GM23338 (cell line): Measurements from ENCODE around the gene NDUFS2. TPM values are rescaled to one million over a fixed set of nuclear protein-coding genes. Genes with fewer than 3 reads are reported as not detected.

Experiments used
- ATAC-seq: fragments of 200-7000 bp; cut with Tn5 transposase; 3 replicates; pipeline ENCODE4 v1.9.1; 2020
- DNase-seq: peaks from one replicate; pipeline ENCODE4 v3.0.0-alpha.2; 2015; ENCODE audit warnings: low spot score
- H2AFZ ChIP-seq: fragments of 200-600 bp; sonication (generic); 2 replicates; pipeline ENCODE4 v1.8.0; 2016; ENCODE audit warnings: antibody characterized with exemption, mild to moderate bottlenecking, moderate library complexity
- H3F3A ChIP-seq: fragments of 200-600 bp; sonication (generic); replicated peaks from 2 replicates; pipeline ENCODE4 v1.8.0; 2017; ENCODE audit warnings: antibody characterized with exemption, mixed run types, low read depth
- H3K27ac ChIP-seq: fragments of 200-600 bp; sonication (generic); 2 replicates; pipeline ENCODE4 v1.6.1; 2016; ENCODE audit warnings: low read depth
- H3K27me3 ChIP-seq: fragments of 200-600 bp; sonication (generic); 2 replicates; pipeline ENCODE4 v1.8.0; 2016; ENCODE audit warnings: mild to moderate bottlenecking, mixed run types, moderate library complexity; ENCODE audit not compliant: insufficient read depth
- H3K36me3 ChIP-seq: fragments of 200-600 bp; sonication (generic); 2 replicates; pipeline ENCODE4 v1.8.0; 2016; ENCODE audit warnings: mild to moderate bottlenecking; ENCODE audit not compliant: insufficient read depth
- H3K4me1 ChIP-seq: fragments of 200-600 bp; sonication (generic); 2 replicates; pipeline ENCODE4 v1.8.0; 2016; ENCODE audit warnings: mild to moderate bottlenecking, moderate library complexity; ENCODE audit not compliant: insufficient read depth
- H3K4me2 ChIP-seq: fragments of 200-600 bp; sonication (generic); 2 replicates; pipeline ENCODE4 v1.7.1; 2017; ENCODE audit warnings: mixed run types
- H3K4me3 ChIP-seq: fragments of 200-600 bp; sonication (generic); 2 replicates; pipeline ENCODE4 v1.6.1; 2016; ENCODE audit warnings: mixed run types
- H3K79me2 ChIP-seq: fragments of 200-600 bp; sonication (generic); replicated peaks from 2 replicates; pipeline ENCODE4 v1.8.0; 2017; ENCODE audit warnings: mild to moderate bottlenecking; ENCODE audit not compliant: insufficient read depth
- H3K9me2 ChIP-seq: fragments of 200-600 bp; sonication (generic); 2 replicates; pipeline ENCODE4 v1.8.0; 2017; ENCODE audit not compliant: insufficient read depth
- H4K20me1 ChIP-seq: fragments of 200-600 bp; sonication (generic); replicated peaks from 2 replicates; pipeline ENCODE4 v1.8.0; 2017; ENCODE audit warnings: mild to moderate bottlenecking; ENCODE audit not compliant: insufficient read depth
- H3K27ac Mint-ChIP-seq: 2 replicates; pipeline ENCODE4 v1.8.0; 2020; ENCODE audit warnings: inconsistent platforms, mild to moderate bottlenecking, moderate library complexity, mixed read lengths
- H3K27me3 Mint-ChIP-seq: 3 replicates; pipeline ENCODE4 v1.8.0; 2022; ENCODE audit warnings: low read depth, mild to moderate bottlenecking, moderate library complexity, mixed read lengths, inconsistent platforms; ENCODE audit not compliant: insufficient read depth, poor library complexity
- H3K36me3 Mint-ChIP-seq: 3 replicates; pipeline ENCODE4 v1.8.0; 2021; ENCODE audit warnings: low read depth, mild to moderate bottlenecking, inconsistent platforms, moderate library complexity, mixed read lengths
- H3K4me1 Mint-ChIP-seq: 3 replicates; pipeline ENCODE4 v1.8.0; 2020; ENCODE audit warnings: mild to moderate bottlenecking, inconsistent platforms, mixed read lengths
- H3K4me3 Mint-ChIP-seq: 3 replicates; pipeline ENCODE4 v1.8.0; 2021; ENCODE audit warnings: moderate library complexity, mild to moderate bottlenecking, inconsistent platforms, mixed read lengths
- H3K9me3 Mint-ChIP-seq: 3 replicates; pipeline ENCODE4 v1.8.0; 2020; ENCODE audit warnings: moderate library complexity, mild to moderate bottlenecking, inconsistent platforms, mixed read lengths
- CREB1 ChIP-seq: fragments of 250-450 bp; sonication (Bioruptor Pico); IDR thresholded peaks from 2 replicates; pipeline ENCODE4 v1.5.0; 2020; ENCODE audit warnings: low read depth, mild to moderate bottlenecking, moderate library complexity
- EZH2 ChIP-seq: fragments of 200-600 bp; sonication (generic); IDR thresholded peaks from one replicate; pipeline ENCODE4 v1.8.0; 2017; ENCODE audit warnings: antibody characterized with exemption, mild to moderate bottlenecking, low read depth; ENCODE audit not compliant: unreplicated experiment
- EZH2phosphoT487 ChIP-seq: fragments of 200-600 bp; sonication (generic); IDR thresholded peaks from one replicate; pipeline ENCODE4 v1.8.1; 2018; ENCODE audit warnings: antibody characterized with exemption; ENCODE audit not compliant: unreplicated experiment
- JUNB ChIP-seq: IDR thresholded peaks from one replicate; pipeline ENCODE4 v1.6.1; 2016; ENCODE audit warnings: antibody characterized with exemption; ENCODE audit not compliant: unreplicated experiment
- NANOG ChIP-seq: IDR thresholded peaks from 2 replicates; pipeline ENCODE4 v1.6.1; 2016; ENCODE audit warnings: antibody characterized with exemption, borderline replicate concordance
- POLR2AphosphoS5 ChIP-seq: IDR thresholded peaks from 2 replicates; pipeline ENCODE4 v1.6.1; 2016; ENCODE audit warnings: antibody characterized with exemption, low read depth
- STAT1 ChIP-seq: IDR thresholded peaks from one replicate; pipeline ENCODE4 v1.6.1; 2016; ENCODE audit warnings: antibody characterized with exemption; ENCODE audit not compliant: unreplicated experiment
- ZNF331 ChIP-seq: fragments of 250-450 bp; sonication (Bioruptor Pico); IDR thresholded peaks from 2 replicates; pipeline ENCODE4 v1.5.0; 2020; ENCODE audit warnings: low read depth, mild to moderate bottlenecking, moderate library complexity
- ZNF462 ChIP-seq: fragments of 250-450 bp; sonication (Bioruptor Pico); IDR thresholded peaks from 2 replicates; pipeline ENCODE4 v1.5.0; 2020; ENCODE audit warnings: mild to moderate bottlenecking, moderate library complexity
- polyA plus RNA-seq: library from polyadenylated mRNA; unstranded; fragments of >200 nt; fragmentation: Nextera tagmentation; extraction: Ambion mirVana; gene quantifications from 2 replicates; pipeline ENCODE4 v1.2.1, GENCODE V29; 2016
- total RNA-seq: library from RNA; depleted of rRNA; stranded (reverse); fragments of >200 nt; shearing (Covaris generic); gene quantifications from 2 replicates; pipeline ENCODE4 v1.2.3, GENCODE V29; 2014
- TF ChIP-seq, protein P1 (sequence below), 2 experiments: fragments of 200-600 bp in 1 of 2; sonication (generic) in 1 of 2; conservative IDR thresholded peaks; 2 replicates each; pipeline versions ENCODE4 v1.5.1 to v1.6.1; 2016 to 2017; ENCODE audit warnings: antibody characterized with exemption in 2 of 2, low read depth in 2 of 2, mild to moderate bottlenecking in 2 of 2, moderate library complexity in 1 of 2
- TF ChIP-seq, protein P2 (sequence below): IDR thresholded peaks from 2 replicates; pipeline ENCODE4 v1.6.1; 2016; ENCODE audit warnings: antibody characterized with exemption

The NDUFS2 gene
- total and polyA plus RNA-seq, 2 experiments from 2014 or later: 56.7 to 131 TPM

DNA sequence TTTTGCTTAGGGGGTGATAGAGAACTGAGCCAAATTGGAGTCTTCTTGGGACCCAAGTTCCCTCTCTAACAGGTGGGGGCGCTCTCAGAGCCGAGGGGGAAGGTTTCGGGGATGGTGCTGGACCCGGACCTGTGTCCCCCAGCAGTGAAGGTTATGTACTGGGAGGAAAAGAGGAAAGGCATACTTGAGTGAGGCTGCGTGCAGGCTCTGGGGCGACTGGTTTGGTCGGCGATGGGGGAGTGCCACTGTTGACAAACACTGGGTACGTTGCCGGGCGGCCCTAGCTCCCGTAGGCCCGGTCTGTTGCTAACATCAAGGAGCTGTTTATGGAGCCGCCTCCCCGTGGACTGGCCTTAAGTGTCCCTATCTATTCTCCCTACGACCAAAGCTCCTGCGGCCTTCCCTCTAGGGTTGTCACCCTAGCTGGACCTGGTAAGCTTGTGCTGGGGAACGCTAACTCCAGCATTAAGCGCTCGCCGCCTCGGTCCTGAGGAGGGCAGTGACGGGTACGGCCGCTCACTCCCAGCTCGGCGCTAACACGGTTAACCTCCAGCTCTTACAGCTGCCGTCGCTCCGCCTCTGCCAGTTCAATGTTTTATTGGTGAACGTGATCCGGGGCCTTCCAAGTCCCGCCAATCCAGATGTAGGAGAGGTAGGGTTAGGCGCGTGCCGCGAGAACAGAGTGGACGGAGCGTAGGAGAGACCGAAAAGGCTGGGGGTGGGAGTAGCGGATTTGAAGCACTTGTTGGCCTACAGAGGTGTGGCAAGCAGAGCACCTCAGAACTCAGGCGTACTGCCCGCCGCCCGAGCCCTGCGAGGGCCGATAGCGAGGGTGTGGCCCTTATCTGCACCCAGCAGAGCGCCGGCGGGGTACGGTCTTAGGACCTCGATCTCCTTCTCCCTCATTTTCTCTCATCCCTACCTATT is 36.2 kb upstream of the NDUFS2 start, which contains the start of gene PPOX:
TSS of gene PPOX (plus strand) at position 685 of the 927 bp plus-strand sequence. CDS start 422 bp downstream, outside the sequence.
- Mint-ChIP-seq H3K4me1 (peaks cover 16% of the 10 kb centered on the region), H3K27me3 (peaks cover 22% of the 10 kb centered on the region), H3K27ac (peak within 1 kb of the TSS; percentile 95), H3K36me3 (peaks cover 32% of the 10 kb centered on the region), H3K4me3 (peak within 1 kb of the TSS; percentile 84), H3K9me3 (no peaks in the 10 kb centered on the region)
- peaks cover 20% of the 10 kb centered on the region for H3F3A ChIP-seq
- H3K4me3 ChIP-seq: peak within 1 kb of the TSS; percentile 80
- no peaks in the 10 kb centered on the region for H3K79me2 ChIP-seq
- H4K20me1 ChIP-seq: no peaks in the 10 kb centered on the region; the same call in 1 of the 2 replicates
- peak within 1 kb of the TSS; percentile 21 for H3K27ac ChIP-seq
- H3K4me2 ChIP-seq: peak within 1 kb of the TSS; percentile 89
- peaks cover 7% of the 10 kb centered on the region; the same call in 1 of the 2 replicates for H3K4me1 ChIP-seq
- TF ChIP-seq ZNF462 (CRISPR knock-in tag): no peak
- TF ChIP-seq POLR2AphosphoS5: peak; percentile 68
- TF ChIP-seq CREB1 (CRISPR knock-in tag): no peak
- no peak for TF ChIP-seq NANOG
- no peak for TF ChIP-seq ZNF331 (CRISPR knock-in tag)
- TF ChIP-seq, protein P1, sequence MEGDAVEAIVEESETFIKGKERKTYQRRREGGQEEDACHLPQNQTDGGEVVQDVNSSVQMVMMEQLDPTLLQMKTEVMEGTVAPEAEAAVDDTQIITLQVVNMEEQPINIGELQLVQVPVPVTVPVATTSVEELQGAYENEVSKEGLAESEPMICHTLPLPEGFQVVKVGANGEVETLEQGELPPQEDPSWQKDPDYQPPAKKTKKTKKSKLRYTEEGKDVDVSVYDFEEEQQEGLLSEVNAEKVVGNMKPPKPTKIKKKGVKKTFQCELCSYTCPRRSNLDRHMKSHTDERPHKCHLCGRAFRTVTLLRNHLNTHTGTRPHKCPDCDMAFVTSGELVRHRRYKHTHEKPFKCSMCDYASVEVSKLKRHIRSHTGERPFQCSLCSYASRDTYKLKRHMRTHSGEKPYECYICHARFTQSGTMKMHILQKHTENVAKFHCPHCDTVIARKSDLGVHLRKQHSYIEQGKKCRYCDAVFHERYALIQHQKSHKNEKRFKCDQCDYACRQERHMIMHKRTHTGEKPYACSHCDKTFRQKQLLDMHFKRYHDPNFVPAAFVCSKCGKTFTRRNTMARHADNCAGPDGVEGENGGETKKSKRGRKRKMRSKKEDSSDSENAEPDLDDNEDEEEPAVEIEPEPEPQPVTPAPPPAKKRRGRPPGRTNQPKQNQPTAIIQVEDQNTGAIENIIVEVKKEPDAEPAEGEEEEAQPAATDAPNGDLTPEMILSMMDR (conservative IDR thresholded peaks at IDR 0.05; ENCODE audit: low read depth in 2 of 2): peak; percentile 68 to 69
- no peak for TF ChIP-seq JUNB
- TF ChIP-seq STAT1: no peak
- TF ChIP-seq EZH2phosphoT487: no peak
- TF ChIP-seq EZH2: no peak
- TF ChIP-seq, protein P2, sequence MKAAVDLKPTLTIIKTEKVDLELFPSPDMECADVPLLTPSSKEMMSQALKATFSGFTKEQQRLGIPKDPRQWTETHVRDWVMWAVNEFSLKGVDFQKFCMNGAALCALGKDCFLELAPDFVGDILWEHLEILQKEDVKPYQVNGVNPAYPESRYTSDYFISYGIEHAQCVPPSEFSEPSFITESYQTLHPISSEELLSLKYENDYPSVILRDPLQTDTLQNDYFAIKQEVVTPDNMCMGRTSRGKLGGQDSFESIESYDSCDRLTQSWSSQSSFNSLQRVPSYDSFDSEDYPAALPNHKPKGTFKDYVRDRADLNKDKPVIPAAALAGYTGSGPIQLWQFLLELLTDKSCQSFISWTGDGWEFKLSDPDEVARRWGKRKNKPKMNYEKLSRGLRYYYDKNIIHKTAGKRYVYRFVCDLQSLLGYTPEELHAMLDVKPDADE: peak; percentile 74
- peak within 1 kb of the TSS; percentile 56 for H2AFZ ChIP-seq
- peak; percentile 99 for DNase-seq
- no peaks in the 10 kb centered on the region for H3K9me2 ChIP-seq
- ATAC-seq: peak; percentile 94
- no peaks in the 10 kb centered on the region; the same call in none of the 2 replicates for H3K36me3 ChIP-seq
- H3K27me3 ChIP-seq: no peaks in the 10 kb centered on the region
